GM12878 (cell line): Measurements from ENCODE around the gene MAGI2. TPM values are rescaled to one million over a fixed set of nuclear protein-coding genes. Genes with fewer than 3 reads are reported as not detected.

Source experiments
- ATAC-seq: fragments of 200-7000 bp; cut with Tn5 transposase; 3 replicates; pipeline ENCODE4 v1.9.1; 2020; ENCODE audit warnings: mild to moderate bottlenecking, moderate library complexity
- BruUV-seq: library from RNA; stranded (reverse); fragments of 400-500 nt; replicated peaks from 2 replicates; lab custom pipeline; 2021; lab: Mats Ljungman, UMichigan
- CTCF ChIA-PET: fragments of 300-600 bp; sonication (Branson Sonifier 250); formaldehyde crosslinking; extraction: SDS; loops from one replicate; lab custom pipeline; 2021; ENCODE audit warnings: inconsistent platforms; lab: Yijun Ruan, JAX
- POLR2A ChIA-PET: fragments of 350-600 bp; formaldehyde crosslinking; extraction: SDS; loops from one replicate; lab custom pipeline; 2021; ENCODE audit warnings: inconsistent platforms; lab: Charles Lee
- RAD21 ChIA-PET: fragments of 300-600 bp; sonication (Branson Sonifier 250); formaldehyde crosslinking; loops from one replicate; lab custom pipeline; 2023; ENCODE audit warnings: antibody characterized with exemption; ENCODE audit not compliant: unreplicated experiment; lab: Charles Lee
- SMC1A ChIA-PET: fragments of 300-600 bp; sonication (Branson Sonifier 250); formaldehyde crosslinking; loops from one replicate; lab custom pipeline; 2023; ENCODE audit not compliant: unreplicated experiment, uncharacterized antibody; lab: Charles Lee
- DNase-seq: peaks from one replicate; pipeline ENCODE4 v3.0.0-alpha.2; 2011; ENCODE audit warnings: low read depth, low spot score
- FAIRE-seq: peaks from 3 replicates; lab custom pipeline; 2011; peaks lifted over from hg19 to GRCh38; lab: Jason Lieb, UNC
- H2AFZ ChIP-seq: 2 replicates; pipeline ENCODE4 v1.6.0; 2011; ENCODE audit warnings: low read depth, low read length, control low read depth; ENCODE audit not compliant: control insufficient read depth
- H3K27ac ChIP-seq: 2 replicates; pipeline ENCODE4 v1.5.1; 2011; ENCODE audit warnings: control low read depth; ENCODE audit not compliant: control insufficient read depth, insufficient read depth
- H3K27me3 ChIP-seq, 2 experiments: replicated peaks in 1 of 2; 2 replicates each; pipeline versions ENCODE4 v1.6.0 to v1.6.1; 2011; ENCODE audit warnings: low read length in 1 of 2; ENCODE audit not compliant: control insufficient read depth in 2 of 2, insufficient read depth in 2 of 2
- H3K36me3 ChIP-seq, 2 experiments: 2 replicates each; pipeline ENCODE4 v1.5.1; 2011; ENCODE audit warnings: low read length in 1 of 2; ENCODE audit not compliant: control insufficient read depth in 2 of 2, insufficient read depth in 2 of 2
- H3K4me1 ChIP-seq: 2 replicates; pipeline ENCODE4 v1.6.1; 2011; ENCODE audit warnings: mild to moderate bottlenecking, low read length, moderate library complexity, mixed read lengths; ENCODE audit not compliant: control insufficient read depth, insufficient read depth
- H3K4me2 ChIP-seq: 2 replicates; pipeline ENCODE4 v1.6.0; 2011; ENCODE audit warnings: control low read depth; ENCODE audit not compliant: control insufficient read depth, insufficient read depth
- H3K4me3 ChIP-seq: fragments of 200-600 bp; sonication (generic); 2 replicates; pipeline ENCODE4 v1.5.1; 2016
- H3K79me2 ChIP-seq: 2 replicates; pipeline ENCODE4 v1.6.0; 2011; ENCODE audit warnings: low read length; ENCODE audit not compliant: control insufficient read depth, insufficient read depth
- H3K9ac ChIP-seq: 2 replicates; pipeline ENCODE4 v1.8.0; 2011; ENCODE audit warnings: low read length, control low read depth, mixed read lengths; ENCODE audit not compliant: control insufficient read depth, insufficient read depth
- H3K9me3 ChIP-seq: replicated peaks from 3 replicates; pipeline ENCODE4 v1.5.1; 2011; ENCODE audit warnings: mild to moderate bottlenecking, low read length; ENCODE audit not compliant: control insufficient read depth, insufficient read depth
- H4K20me1 ChIP-seq: 2 replicates; pipeline ENCODE4 v1.6.0; 2011; ENCODE audit not compliant: control insufficient read depth, insufficient read depth
- ASH2L ChIP-seq: fragments of 300-600, 200-600 bp; sonication (generic); IDR thresholded peaks from 2 replicates; pipeline ENCODE4 v1.6.1; 2017; ENCODE audit warnings: low read depth, mild to moderate bottlenecking, borderline replicate concordance
- BMI1 ChIP-seq: fragments of 450-650 bp; IDR thresholded peaks from 2 replicates; pipeline ENCODE4 v1.6.1; 2016; ENCODE audit warnings: mild to moderate bottlenecking, moderate library complexity, borderline replicate concordance
- CBFB ChIP-seq: IDR thresholded peaks from 2 replicates; pipeline ENCODE4 v1.6.1; 2016; ENCODE audit warnings: antibody characterized with exemption, low read depth
- CHD2 ChIP-seq: IDR thresholded peaks from 2 replicates; pipeline ENCODE4 v1.6.1; 2011; ENCODE audit warnings: low read depth, low read length, improper control_type of control experiment, borderline replicate concordance
- FOXM1 ChIP-seq: IDR thresholded peaks from 2 replicates; pipeline ENCODE4 v1.6.1; 2012; ENCODE audit warnings: low read depth, mild to moderate bottlenecking, inconsistent platforms, low read length, moderate library complexity
- GATAD2B ChIP-seq: fragments of 450-650 bp; conservative IDR thresholded peaks from 2 replicates; pipeline ENCODE4 v1.6.1; 2017; ENCODE audit warnings: low read depth, mild to moderate bottlenecking, moderate library complexity
- IKZF1 ChIP-seq: fragments of 450-650 bp; conservative IDR thresholded peaks from 2 replicates; pipeline ENCODE4 v1.6.1; 2017; ENCODE audit warnings: antibody characterized with exemption, mild to moderate bottlenecking
- RAD51 ChIP-seq: fragments of 450-650 bp; IDR thresholded peaks from 2 replicates; pipeline ENCODE4 v1.6.1; 2016; ENCODE audit warnings: moderate library complexity, mild to moderate bottlenecking, inconsistent platforms
- TARDBP ChIP-seq: IDR thresholded peaks from 2 replicates; pipeline ENCODE4 v1.6.1; 2016; ENCODE audit warnings: borderline replicate concordance
- TCF7 ChIP-seq: IDR thresholded peaks from 2 replicates; pipeline ENCODE4 v1.6.1; 2014; ENCODE audit warnings: antibody characterized with exemption, borderline replicate concordance
- ZNF24 ChIP-seq: fragments of 450-650 bp; IDR thresholded peaks from 2 replicates; pipeline ENCODE4 v1.6.1; 2017; ENCODE audit warnings: antibody characterized with exemption, mild to moderate bottlenecking
- WGBS: methylation state at CpG from one replicate; pipeline ENCODE4 v1.1.6; 2016; ENCODE audit warnings: low lambda C conversion rate; ENCODE audit not compliant: insufficient replicate concordance, insufficient coverage; ENCODE audit errors: missing lambda C conversion rate; 5-methylcytosine and 5-hydroxymethylcytosine counted together
- in situ Hi-C: fragments of 300-500 bp; cut with MboI; formaldehyde crosslinking; loops from 9 replicates; pipeline ENCODE4 v1.14.3; 2018; ENCODE audit warnings: mixed read lengths
- intact Hi-C: fragments of 100-400 bp; cut with micrococcal nuclease; formaldehyde crosslinking; loops from one replicate; pipeline ENCODE4 v1.14.2; 2022; ENCODE audit not compliant: unreplicated experiment
- polyA plus RNA-seq, 11 experiments: library from polyadenylated mRNA; depleted of rRNA in 4 of 11; unstranded in 6 of 11; stranded (reverse) in 5 of 11; fragments of >200 nt; fragmentation: Nextera tagmentation in 4 of 11; fragmentation: Illumina TruSeq in 1 of 11; extraction: Ambion mirVana in 4 of 11; extraction: Trizol in 1 of 11; gene quantifications; 1 replicate in 1 of 11; 2 replicates in 10 of 11; pipeline versions ENCODE4 v1.2.1 to v1.2.3, GENCODE V29; 2011 to 2016; ENCODE audit warnings: inconsistent platforms in 2 of 11, missing spikeins in 2 of 11, low read depth in 1 of 11
- total RNA-seq, 4 experiments: library from RNA; depleted of rRNA in 3 of 4; stranded (reverse); fragments of >200 nt in 3 of 4; fragmentation: Illumina TruSeq in 1 of 4; extraction: Trizol in 1 of 4; gene quantifications; 2 replicates each; pipeline versions ENCODE4 v1.2.1 to v1.2.3, GENCODE V29; 2013 to 2021
- TF ChIP-seq, protein P1 (sequence below): IDR thresholded peaks from 2 replicates; pipeline ENCODE4 v1.6.1; 2012; ENCODE audit warnings: low read depth, low read length, improper control_type of control experiment
- TF ChIP-seq, protein P2 (sequence below): fragments of 450-650 bp; formaldehyde crosslinking; IDR thresholded peaks from 2 replicates; pipeline ENCODE4 v1.5.0; 2022; ENCODE audit warnings: mild to moderate bottlenecking, missing genetic modification characterization

The MAGI2 gene
- total and polyA plus RNA-seq, 10 of the 15 experiments (the other 5 are each of a cell fraction or from before 2014, with no cell fraction given), result 0.01 to 0.31 (median 0.05) TPM; not detected in 2

DNA sequence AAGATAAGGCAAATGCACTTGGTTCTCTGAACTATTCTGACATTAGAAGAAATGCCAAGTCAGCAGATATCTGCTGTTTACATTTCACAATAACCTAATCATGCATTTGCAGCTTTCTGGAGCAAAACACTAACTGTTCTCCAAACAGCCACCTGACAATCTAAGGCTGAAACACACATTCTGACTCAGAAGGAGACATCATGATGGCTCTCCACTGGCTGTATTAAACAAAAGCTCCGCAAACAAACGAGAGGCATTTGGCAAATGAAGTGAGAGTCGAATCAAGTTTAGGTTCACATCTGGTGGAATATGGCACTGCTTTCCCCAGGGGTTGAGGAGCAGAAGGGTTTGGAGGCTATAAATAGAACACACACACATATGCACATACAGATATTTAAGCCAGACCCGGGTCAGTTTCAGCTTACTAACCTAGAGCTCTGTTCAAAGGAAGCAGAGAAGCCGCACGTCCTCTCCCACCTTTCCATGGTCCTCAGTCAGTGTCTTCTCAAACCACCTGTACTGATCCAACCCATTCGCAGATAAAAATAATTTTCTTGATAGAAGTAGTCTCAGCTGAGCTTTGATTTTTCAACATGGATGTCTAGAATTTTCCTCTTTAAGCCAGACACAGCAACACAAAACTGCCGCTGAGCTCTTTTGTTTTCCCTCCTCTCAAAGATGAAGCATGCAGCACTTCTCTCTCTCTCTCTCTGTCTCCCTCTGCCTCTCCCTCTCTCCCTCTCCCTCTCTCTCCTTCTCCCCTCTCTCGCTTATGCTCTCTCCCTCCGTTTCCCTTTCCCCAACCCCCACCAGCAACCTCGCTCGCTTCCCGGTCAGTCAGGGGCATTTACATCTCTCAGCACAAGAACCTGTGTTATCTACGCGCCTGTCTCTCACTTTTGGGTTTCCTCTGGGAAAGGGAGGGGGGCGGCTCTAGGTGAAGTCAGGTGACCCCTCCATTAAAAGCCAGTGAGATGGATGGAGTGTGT lies 682.8 kb downstream of the MAGI2 start:
- H2AFZ ChIP-seq, result no peak overlapping the region
- H3K4me2 ChIP-seq, result peak overlapping the region; percentile 42; the same call in 1 of the 2 replicates
- no TSS peak for BruUV-seq
- no peak for TF ChIP-seq CBFB
- TF ChIP-seq TARDBP, result no peak
- TF ChIP-seq FOXM1, result no peak
- no peak for TF ChIP-seq IKZF1
- no peak for TF ChIP-seq GATAD2B
- H3K9ac ChIP-seq, result no peak overlapping the region
- DNase-seq (no peak), FAIRE-seq (peak; percentile 7), ATAC-seq (no peak)
- ChIA-PET RAD21 (no interaction called here), CTCF (no interaction called here), POLR2A (no interaction called here), SMC1A (no interaction called here)
- H3K4me3 ChIP-seq, result no peak overlapping the region
- in situ Hi-C loops, result no loop called here
- no peaks in the 10 kb centered on the region for H3K36me3 ChIP-seq
- no peaks in the 10 kb centered on the region for H4K20me1 ChIP-seq
- intact Hi-C loops, result no loop called here
- H3K9me3 ChIP-seq, result no peaks in the 10 kb centered on the region
- H3K27me3 ChIP-seq, result no peaks in the 10 kb centered on the region; a peak in 1 of 4 replicates
- WGBS, result 2% methylated on average over 16 of the region's 16 CpGs
- H3K79me2 ChIP-seq, result no peaks in the 10 kb centered on the region
- peaks cover 2% of the 10 kb centered on the region; the same call in 1 of the 2 replicates for H3K4me1 ChIP-seq
- H3K27ac ChIP-seq, result no peak overlapping the region

DNA sequence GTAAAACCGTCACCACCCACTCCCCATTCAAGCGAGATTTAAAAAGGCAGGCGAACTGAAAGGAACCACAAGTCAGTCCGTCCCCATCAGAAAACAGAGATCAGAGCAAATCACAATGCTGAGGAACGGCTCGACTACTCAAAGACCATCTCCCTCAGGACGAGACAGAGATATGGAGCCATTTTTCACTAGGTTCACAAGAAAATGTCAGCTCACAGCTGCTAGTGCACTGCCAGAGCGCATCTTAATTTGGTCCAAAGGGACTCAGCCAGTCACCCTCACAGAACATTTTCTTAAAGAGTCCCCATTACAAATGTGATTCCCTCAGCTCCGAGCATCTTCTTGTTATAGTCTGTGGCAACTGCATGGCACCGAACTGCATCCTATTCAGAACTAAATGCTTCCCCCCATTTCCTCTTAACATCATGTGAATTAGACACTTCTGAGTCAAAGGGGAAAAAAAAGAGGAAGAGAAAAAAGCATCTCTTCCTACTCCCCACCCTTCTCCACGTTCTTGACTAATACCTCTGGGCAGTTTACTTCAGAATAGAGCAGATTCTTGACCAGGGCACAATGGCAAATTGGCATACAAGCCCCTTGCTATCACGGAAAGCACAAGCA lies 683.9 kb downstream of the MAGI2 start:
- BruUV-seq, result no TSS peak
- Histone ChIP-seq H3K4me3 (no peak overlapping the region; the same call in 1 of the 2 replicates), H3K27me3 (no peaks in the 10 kb centered on the region; a peak in 1 of 4 replicates), H3K4me1 (peaks cover 2% of the 10 kb centered on the region; the same call in 1 of the 2 replicates), H3K4me2 (no peak overlapping the region), H3K27ac (no peak overlapping the region), H3K9me3 (no peaks in the 10 kb centered on the region), H3K79me2 (no peaks in the 10 kb centered on the region), H3K9ac (no peak overlapping the region), H2AFZ (no peak overlapping the region), H3K36me3 (no peaks in the 10 kb centered on the region), H4K20me1 (no peaks in the 10 kb centered on the region)
- in situ Hi-C loops (no loop called here), intact Hi-C loops (no loop called here)
- DNase-seq, result peak; percentile 24
- FAIRE-seq, result no peak
- CTCF ChIA-PET, result no interaction called here
- SMC1A ChIA-PET, result no interaction called here
- POLR2A ChIA-PET, result no interaction called here
- peak; percentile 94 for ATAC-seq
- RAD21 ChIA-PET, result no interaction called here
- WGBS, result 20% methylated on average over 12 of the region's 12 CpGs
- TF ChIP-seq, protein P1, sequence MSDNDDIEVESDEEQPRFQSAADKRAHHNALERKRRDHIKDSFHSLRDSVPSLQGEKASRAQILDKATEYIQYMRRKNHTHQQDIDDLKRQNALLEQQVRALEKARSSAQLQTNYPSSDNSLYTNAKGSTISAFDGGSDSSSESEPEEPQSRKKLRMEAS, result no peak
- TF ChIP-seq ZNF24 (no peak), CHD2 (no peak), RAD51 (no peak), TCF7 (no peak), BMI1 (no peak), ASH2L (no peak)
- TF ChIP-seq, protein P2, sequence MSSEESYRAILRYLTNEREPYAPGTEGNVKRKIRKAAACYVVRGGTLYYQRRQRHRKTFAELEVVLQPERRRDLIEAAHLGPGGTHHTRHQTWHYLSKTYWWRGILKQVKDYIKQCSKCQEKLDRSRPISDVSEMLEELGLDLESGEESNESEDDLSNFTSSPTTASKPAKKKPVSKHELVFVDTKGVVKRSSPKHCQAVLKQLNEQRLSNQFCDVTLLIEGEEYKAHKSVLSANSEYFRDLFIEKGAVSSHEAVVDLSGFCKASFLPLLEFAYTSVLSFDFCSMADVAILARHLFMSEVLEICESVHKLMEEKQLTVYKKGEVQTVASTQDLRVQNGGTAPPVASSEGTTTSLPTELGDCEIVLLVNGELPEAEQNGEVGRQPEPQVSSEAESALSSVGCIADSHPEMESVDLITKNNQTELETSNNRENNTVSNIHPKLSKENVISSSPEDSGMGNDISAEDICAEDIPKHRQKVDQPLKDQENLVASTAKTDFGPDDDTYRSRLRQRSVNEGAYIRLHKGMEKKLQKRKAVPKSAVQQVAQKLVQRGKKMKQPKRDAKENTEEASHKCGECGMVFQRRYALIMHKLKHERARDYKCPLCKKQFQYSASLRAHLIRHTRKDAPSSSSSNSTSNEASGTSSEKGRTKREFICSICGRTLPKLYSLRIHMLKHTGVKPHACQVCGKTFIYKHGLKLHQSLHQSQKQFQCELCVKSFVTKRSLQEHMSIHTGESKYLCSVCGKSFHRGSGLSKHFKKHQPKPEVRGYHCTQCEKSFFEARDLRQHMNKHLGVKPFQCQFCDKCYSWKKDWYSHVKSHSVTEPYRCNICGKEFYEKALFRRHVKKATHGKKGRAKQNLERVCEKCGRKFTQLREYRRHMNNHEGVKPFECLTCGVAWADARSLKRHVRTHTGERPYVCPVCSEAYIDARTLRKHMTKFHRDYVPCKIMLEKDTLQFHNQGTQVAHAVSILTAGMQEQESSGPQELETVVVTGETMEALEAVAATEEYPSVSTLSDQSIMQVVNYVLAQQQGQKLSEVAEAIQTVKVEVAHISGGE (CRISPR knock-in tag), result no peak
